ENCODE data around the gene MAST1.

Gene MAST1

GRCh38 chr19:12867120-12868099 lies 29.1 kb downstream of the MAST1 start:
- DNase-seq (ENCODE audit: low spot score): no peak
- FAIRE-seq: no peak

- FAIRE-seq (no peak), DNase-seq (ENCODE audit: low spot score) (no peak)
Observed at GRCh38 chr19:12868540-12869112, 30.3 kb downstream of the MAST1 start.

GRCh38 chr19:12871681-12872080 lies 33.4 kb downstream of the MAST1 start:
- FAIRE-seq: no peak

GRCh38 chr19:12872255-12872654 lies 33.9 kb downstream of the MAST1 start:
- no peak for FAIRE-seq
- no peak for DNase-seq (ENCODE audit: low spot score)

More at GRCh38 chr19:12871681-12872080, 33.4 kb downstream of the MAST1 start:
- no peak for DNase-seq (ENCODE audit: low spot score)

- FAIRE-seq: no peak
- DNase-seq (ENCODE audit: low spot score): no peak
Observed at GRCh38 chr19:12872941-12873890, 34.9 kb downstream of the MAST1 start.

GRCh38 chr19:12873891-12874745 lies 35.8 kb downstream of the MAST1 start:
- FAIRE-seq (no peak), DNase-seq (ENCODE audit: low spot score) (no peak)

GRCh38 chr19:12875086-12875485 lies 36.8 kb downstream of the MAST1 start:
- no peak for DNase-seq (ENCODE audit: low spot score)
- no peak for FAIRE-seq

GRCh38 chr19:12880551-12881171 lies 42.3 kb downstream of the MAST1 start:
- DNase-seq (ENCODE audit: low spot score) (no peak), FAIRE-seq (no peak)

- no peak for FAIRE-seq
Observed at GRCh38 chr19:12881172-12881808, 43.0 kb downstream of the MAST1 start, which contains the start of gene DNASE2. Gene DNASE2 (minus strand): TSS chr19:12881449. CDS start chr19:12881375, 74 bp downstream.

GRCh38 chr19:12882589-12882988 lies 44.3 kb downstream of the MAST1 start:
- FAIRE-seq: no peak

More at GRCh38 chr19:12881172-12881808, 43.0 kb downstream of the MAST1 start, which contains the start of gene DNASE2:
- DNase-seq (ENCODE audit: low spot score): peak; percentile 94

GRCh38 chr19:12884202-12884601 lies 45.9 kb downstream of the MAST1 start:
- FAIRE-seq (no peak), DNase-seq (ENCODE audit: low spot score) (no peak)

More at GRCh38 chr19:12882589-12882988, 44.3 kb downstream of the MAST1 start:
- DNase-seq (ENCODE audit: low spot score): no peak

- DNase-seq (ENCODE audit: low spot score): no peak
- no peak for FAIRE-seq
Observed at GRCh38 chr19:12884627-12884925, 46.3 kb downstream of the MAST1 start.

GRCh38 chr19:12884926-12885748 lies 46.8 kb downstream of the MAST1 start:
- DNase-seq (ENCODE audit: low spot score) (peak; percentile 35), FAIRE-seq (no peak)

GRCh38 chr19:12885749-12886650 lies 47.7 kb downstream of the MAST1 start:
- no peak for DNase-seq (ENCODE audit: low spot score)
- FAIRE-seq: no peak

- DNase-seq (ENCODE audit: low spot score): no peak
- FAIRE-seq: no peak
Observed at GRCh38 chr19:12886651-12886968, 48.3 kb downstream of the MAST1 start.

GRCh38 chr19:12886969-12887747 lies 48.8 kb downstream of the MAST1 start, which contains the start of gene KLF1:
Gene KLF1 (minus strand): TSS chr19:12887201. CDS start chr19:12887140, 61 bp downstream.
- DNase-seq (ENCODE audit: low spot score): no peak
- no peak for FAIRE-seq

Measured in urothelium cell line (cell line).